Fibroblast of lung (primary cell): ENCODE results near the gene ETV1. TPM values are rescaled to one million over a fixed set of nuclear protein-coding genes. Genes with fewer than 3 reads are reported as not detected.

Experiments used
- DNase-seq, 2 donors: peaks; one replicate each; pipeline versions ENCODE4 v3.0.0 to v3.0.0-alpha.2; 2010; ENCODE audit warnings: low read depth in 2 of 2
- H2AFZ ChIP-seq: 2 replicates; pipeline ENCODE4 v1.5.1; 2012; ENCODE audit warnings: low read length, control low read depth, inconsistent platforms
- H3K27ac ChIP-seq: 2 replicates; pipeline ENCODE4 v1.5.1; 2011; ENCODE audit warnings: low read length, control low read depth; ENCODE audit not compliant: insufficient read depth
- H3K27me3 ChIP-seq: 2 replicates; pipeline ENCODE4 v1.5.1; 2011; ENCODE audit warnings: mild to moderate bottlenecking, low read length; ENCODE audit not compliant: control insufficient read depth, insufficient read depth
- H3K36me3 ChIP-seq: 2 replicates; pipeline ENCODE4 v1.5.1; 2011; ENCODE audit warnings: low read length; ENCODE audit not compliant: control insufficient read depth, insufficient read depth
- H3K4me1 ChIP-seq: 2 replicates; pipeline ENCODE4 v1.5.1; 2011; ENCODE audit warnings: low read length; ENCODE audit not compliant: control insufficient read depth, insufficient read depth; ENCODE audit errors: extremely low read depth
- H3K4me2 ChIP-seq: 2 replicates; pipeline ENCODE4 v1.5.1; 2011; ENCODE audit warnings: low read length, control low read depth; ENCODE audit not compliant: insufficient read depth; ENCODE audit errors: extremely low read depth
- H3K4me3 ChIP-seq, 4 experiments: fragments of 200-600 bp in 1 of 4; sonication (generic) in 1 of 4; replicated peaks in 1 of 4; 2 replicates each; pipeline ENCODE4 v1.5.1; 2011 to 2016; ENCODE audit warnings: low read length in 4 of 4, low read depth in 3 of 4, mild to moderate bottlenecking in 3 of 4, control low read depth in 2 of 4, inconsistent platforms in 1 of 4, mixed read lengths in 1 of 4; ENCODE audit not compliant: insufficient read depth in 1 of 4; ENCODE audit errors: control extremely low read depth in 1 of 4
- H3K79me2 ChIP-seq: 2 replicates; pipeline ENCODE4 v1.5.1; 2012; ENCODE audit warnings: mild to moderate bottlenecking, low read length, inconsistent platforms; ENCODE audit not compliant: control insufficient read depth, insufficient read depth
- H3K9ac ChIP-seq: 2 replicates; pipeline ENCODE4 v1.5.1; 2011; ENCODE audit warnings: mild to moderate bottlenecking, low read length, control low read depth; ENCODE audit not compliant: insufficient read depth
- H3K9me3 ChIP-seq: 2 replicates; pipeline ENCODE4 v1.5.1; 2012; ENCODE audit warnings: low read depth, low read length; ENCODE audit not compliant: control insufficient read depth, insufficient read depth
- H4K20me1 ChIP-seq: 2 replicates; pipeline ENCODE4 v1.5.1; 2011; ENCODE audit warnings: low read length; ENCODE audit not compliant: control insufficient read depth, insufficient read depth; ENCODE audit errors: extremely low read depth
- CTCF ChIP-seq, 2 donors: IDR thresholded peaks in 1 of 2; conservative IDR thresholded peaks in 1 of 2; 1 replicate in 1 of 2; 2 replicates in 1 of 2; pipeline ENCODE4 v1.5.1; 2011 to 2012; ENCODE audit warnings: low read length in 2 of 2, control low read depth in 1 of 2, inconsistent platforms in 1 of 2, low read depth in 1 of 2, mild to moderate bottlenecking in 1 of 2
- EZH2 ChIP-seq: IDR thresholded peaks from 2 replicates; pipeline ENCODE4 v1.5.1; 2012; ENCODE audit warnings: low read length, control low read depth, mild to moderate bottlenecking; ENCODE audit errors: missing control alignments
- polyA plus RNA-seq, 2 donors: library from polyadenylated mRNA; depleted of rRNA in 1 of 2; stranded (reverse) in 1 of 2; unstranded in 1 of 2; fragments of >200 nt; gene quantifications; 2 replicates each; pipeline ENCODE4 v1.2.1, GENCODE V29; 2011 to 2012; ENCODE audit warnings: missing spikeins in 1 of 2
- total RNA-seq: library from RNA; depleted of rRNA; stranded (reverse); fragments of >200 nt; gene quantifications from 2 replicates; pipeline ENCODE4 v1.2.1, GENCODE V29; 2014

The ETV1 gene
- total and polyA plus RNA-seq, 2 donors (not counting 1 experiment from before 2014, with no cell fraction given): 13.3 to 26.4 TPM

GRCh38 chr7:13904689-13905088 is 84.8 kb downstream of the ETV1 start:
- H2AFZ ChIP-seq: no peak overlapping the region
- H3K4me3 ChIP-seq: no peak overlapping the region
- DNase-seq: peak; percentile 47 to 95
- peak overlapping the region; percentile 44 for H3K27ac ChIP-seq
- H3K4me1 ChIP-seq: no peaks in the 10 kb centered on the region
- H3K79me2 ChIP-seq: no peaks in the 10 kb centered on the region
- no peaks in the 10 kb centered on the region for H3K27me3 ChIP-seq
- H4K20me1 ChIP-seq: no peaks in the 10 kb centered on the region
- H3K36me3 ChIP-seq: no peaks in the 10 kb centered on the region
- no peak for TF ChIP-seq CTCF (conservative IDR thresholded peaks at IDR 0.05 in 1 of 2, IDR thresholded peaks at IDR 0.05 in 1 of 2; ENCODE audit: low read depth in 1 of 2, low read length in 2 of 2)
- TF ChIP-seq EZH2: no peak
- no peaks in the 10 kb centered on the region for H3K9me3 ChIP-seq
- H3K9ac ChIP-seq: no peak overlapping the region
- no peak overlapping the region for H3K4me2 ChIP-seq

GRCh38 chr7:13904007-13904406 is 85.5 kb downstream of the ETV1 start:
- Histone ChIP-seq H4K20me1 (no peaks in the 10 kb centered on the region), H3K27ac (no peak overlapping the region), H3K4me2 (no peak overlapping the region), H3K9me3 (no peaks in the 10 kb centered on the region), H3K27me3 (no peaks in the 10 kb centered on the region), H3K4me3 (no peak overlapping the region), H3K36me3 (no peaks in the 10 kb centered on the region), H3K9ac (no peak overlapping the region), H2AFZ (no peak overlapping the region), H3K79me2 (no peaks in the 10 kb centered on the region), H3K4me1 (no peaks in the 10 kb centered on the region)
- peak; percentile 46 to 85 for DNase-seq
- TF ChIP-seq EZH2: no peak

GRCh38 chr7:13901577-13901976 is 87.9 kb downstream of the ETV1 start:
- no peak overlapping the region for H3K4me2 ChIP-seq
- H3K9ac ChIP-seq: no peak overlapping the region
- no peak overlapping the region for H2AFZ ChIP-seq
- no peaks in the 10 kb centered on the region for H3K27me3 ChIP-seq
- H3K9me3 ChIP-seq: no peaks in the 10 kb centered on the region
- no peak for TF ChIP-seq CTCF (conservative IDR thresholded peaks at IDR 0.05 in 1 of 2, IDR thresholded peaks at IDR 0.05 in 1 of 2; ENCODE audit: low read depth in 1 of 2, low read length in 2 of 2)
- TF ChIP-seq EZH2: no peak
- H3K27ac ChIP-seq: no peak overlapping the region
- no peak overlapping the region for H3K4me3 ChIP-seq
- H4K20me1 ChIP-seq: no peaks in the 10 kb centered on the region
- H3K79me2 ChIP-seq: no peaks in the 10 kb centered on the region
- no peaks in the 10 kb centered on the region for H3K36me3 ChIP-seq
- DNase-seq: no peak
- H3K4me1 ChIP-seq: no peaks in the 10 kb centered on the region
